HepG2 (cell line): Measurements from ENCODE around the gene ETHE1. TPM values are rescaled to one million over a fixed set of nuclear protein-coding genes. Genes with fewer than 3 reads are reported as not detected.
A peak's percentile ranks its signal among the peaks of the same experiment; 100 is the strongest.

Experiments
- EEA1 ChIP-seq: sonication (generic); formaldehyde crosslinking; IDR thresholded peaks from 2 replicates; pipeline ENCODE4 v1.5.1; 2020; ENCODE audit warnings: mild to moderate bottlenecking, missing genetic modification reagents, borderline replicate concordance
- ELF4 ChIP-seq: sonication (generic); formaldehyde crosslinking; IDR thresholded peaks from 2 replicates; pipeline ENCODE4 v1.5.0; 2020; ENCODE audit warnings: missing genetic modification reagents, mild to moderate bottlenecking, moderate library complexity, borderline replicate concordance
- HMG20B ChIP-seq: conservative IDR thresholded peaks from 2 replicates; pipeline ENCODE4 v1.6.1; 2016; ENCODE audit warnings: missing genetic modification reagents, missing compliant biosample characterization
- HNF4G ChIP-seq, 2 experiments: sonication (generic) in 1 of 2; formaldehyde crosslinking in 1 of 2; IDR thresholded peaks; 2 replicates each; pipeline versions ENCODE4 v1.4.0 to v1.6.1; 2011 to 2020; ENCODE audit warnings: borderline replicate concordance in 2 of 2, low read depth in 2 of 2, mild to moderate bottlenecking in 2 of 2, low read length in 1 of 2, missing genetic modification reagents in 1 of 2, moderate library complexity in 1 of 2
- JUND ChIP-seq: sonication (generic); formaldehyde crosslinking; IDR thresholded peaks from 2 replicates; pipeline ENCODE4 v1.8.0; 2022; ENCODE audit warnings: mild to moderate bottlenecking, missing genetic modification reagents
- NFE2L2 ChIP-seq: fragments of 150-350 bp; IDR thresholded peaks from 2 replicates; pipeline ENCODE4 v1.6.1; 2014; ENCODE audit warnings: low read length
- RFXAP ChIP-seq: sonication (generic); formaldehyde crosslinking; IDR thresholded peaks from 2 replicates; pipeline ENCODE4 v1.4.0; 2020; ENCODE audit warnings: missing genetic modification reagents, borderline replicate concordance
- SAFB2 ChIP-seq: sonication (generic); formaldehyde crosslinking; IDR thresholded peaks from 2 replicates; pipeline ENCODE4 v1.5.1; 2020; ENCODE audit warnings: missing genetic modification reagents, low read depth, mild to moderate bottlenecking, borderline replicate concordance
- ZBTB38 ChIP-seq: sonication (generic); formaldehyde crosslinking; IDR thresholded peaks from 2 replicates; pipeline ENCODE4 v1.5.1; 2020; ENCODE audit warnings: mild to moderate bottlenecking, missing genetic modification reagents
- ZNF260 ChIP-seq: sonication (generic); formaldehyde crosslinking; IDR thresholded peaks from 2 replicates; pipeline ENCODE4 v1.4.0; 2020; ENCODE audit warnings: missing genetic modification reagents, low read depth, mild to moderate bottlenecking, borderline replicate concordance
- ZNF567 ChIP-seq: sonication (generic); formaldehyde crosslinking; IDR thresholded peaks from 2 replicates; pipeline ENCODE4 v1.8.1; 2023; ENCODE audit warnings: mild to moderate bottlenecking, missing genetic modification reagents, borderline replicate concordance
- ZNF577 ChIP-seq: sonication (generic); formaldehyde crosslinking; IDR thresholded peaks from 2 replicates; pipeline ENCODE4 v1.4.0; 2020; ENCODE audit warnings: mild to moderate bottlenecking, low read depth, missing genetic modification reagents, borderline replicate concordance
- ZNF629 ChIP-seq: sonication (generic); formaldehyde crosslinking; conservative IDR thresholded peaks from 2 replicates; pipeline ENCODE4 v1.5.0; 2020; ENCODE audit warnings: missing genetic modification reagents
- ZNF691 ChIP-seq: sonication (generic); formaldehyde crosslinking; IDR thresholded peaks from 2 replicates; pipeline ENCODE4 v1.4.0; 2020; ENCODE audit warnings: missing genetic modification reagents, low read depth, mild to moderate bottlenecking, borderline replicate concordance
- ZNF737 ChIP-seq: sonication (generic); formaldehyde crosslinking; IDR thresholded peaks from 2 replicates; pipeline ENCODE4 v1.5.0; 2020; ENCODE audit warnings: missing genetic modification reagents, mild to moderate bottlenecking, borderline replicate concordance
- ZNF784 ChIP-seq: sonication (generic); formaldehyde crosslinking; IDR thresholded peaks from 2 replicates; pipeline ENCODE4 v1.5.1; 2020; ENCODE audit warnings: missing genetic modification reagents, mild to moderate bottlenecking, borderline replicate concordance
- polyA plus RNA-seq, 8 experiments: library from polyadenylated mRNA; depleted of rRNA in 3 of 8; stranded (reverse) in 7 of 8; unstranded in 1 of 8; fragments of >200 nt; fragmentation: Illumina TruSeq in 4 of 8; extraction: Trizol in 4 of 8; gene quantifications; 2 replicates each; pipeline versions ENCODE4 v1.2.1 to v1.2.3, GENCODE V29; 2011 to 2016; ENCODE audit warnings: low read depth in 4 of 8, missing spikeins in 1 of 8, mixed read lengths in 1 of 8; ENCODE audit not compliant: insufficient read depth in 1 of 8
- total RNA-seq, 5 experiments: library from RNA; depleted of rRNA; stranded (reverse); fragments of >200 nt; fragmentation: Illumina TruSeq; extraction: Trizol; gene quantifications; 2 replicates each; pipeline ENCODE4 v1.2.3, GENCODE V29; 2016; ENCODE audit warnings: low read depth in 1 of 5
- TF ChIP-seq, protein P1 (sequence below): sonication (generic); formaldehyde crosslinking; IDR thresholded peaks from 2 replicates; pipeline ENCODE4 v1.4.0; 2020; ENCODE audit warnings: missing genetic modification reagents
- TF ChIP-seq, protein P2 (sequence below): sonication (generic); formaldehyde crosslinking; conservative IDR thresholded peaks from 2 replicates; pipeline ENCODE4 v1.8.0; 2022; ENCODE audit warnings: missing genetic modification reagents
- TF ChIP-seq, protein P3 (sequence below): sonication (generic); formaldehyde crosslinking; IDR thresholded peaks from 2 replicates; pipeline ENCODE4 v1.4.0; 2020; ENCODE audit warnings: missing genetic modification reagents

The ETHE1 gene
- total and polyA plus RNA-seq, 2 of the 13 experiments (the other 11 are each of a cell fraction or from before 2014, with no cell fraction given), result 32.5 to 58.4 TPM

DNA sequence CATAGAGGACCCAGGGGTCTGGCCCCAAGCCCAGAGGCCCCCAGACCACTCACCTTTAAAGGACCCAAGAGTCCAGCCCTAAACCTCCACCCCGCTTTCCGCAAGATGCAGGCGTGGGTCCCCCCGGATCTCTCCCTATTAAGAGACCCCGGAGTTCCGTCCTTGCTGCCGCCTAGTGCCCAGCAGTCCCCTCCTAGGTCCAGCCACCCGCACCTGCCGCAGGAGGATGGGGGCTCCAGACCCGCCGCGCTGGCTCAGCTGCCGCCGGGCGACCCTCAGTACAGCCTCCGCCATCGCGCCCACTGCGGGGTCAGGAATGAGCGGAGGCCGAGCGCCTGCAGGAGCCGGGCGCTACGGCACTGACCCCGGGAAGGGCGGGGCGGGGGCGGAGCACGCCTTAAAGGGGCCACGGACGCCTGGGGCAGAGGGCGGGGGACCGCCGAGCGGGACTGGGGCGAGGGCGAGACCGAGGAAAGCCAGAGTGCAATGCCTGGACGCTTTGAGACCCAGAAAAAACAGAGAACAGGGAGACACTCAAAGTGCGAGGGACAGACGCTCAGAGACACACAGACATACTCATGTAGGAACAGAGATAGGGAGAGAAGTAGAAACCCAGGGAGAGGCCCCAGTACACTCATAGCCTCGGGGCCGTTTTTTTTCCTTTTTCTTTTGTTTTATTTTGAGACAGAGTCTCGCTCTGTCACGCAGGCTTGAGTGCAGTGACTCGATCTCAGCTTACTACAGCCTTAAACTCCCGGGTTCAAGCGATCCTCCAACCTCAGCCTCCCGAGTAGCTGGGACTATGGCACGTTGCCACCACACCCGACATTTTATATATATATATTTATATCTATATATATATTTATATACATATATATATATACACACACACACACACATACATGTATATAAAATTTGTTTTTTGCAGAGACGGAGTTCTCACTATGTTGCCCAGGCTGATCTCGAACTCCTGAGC lies at the start of gene ETHE1 (continued):
- TF ChIP-seq HNF4G (IDR thresholded peaks at IDR 0.05; ENCODE audit: borderline replicate concordance, low read depth, low read length) (peak; percentile 29; the same call in 1 of the 2 replicates), HNF4G (CRISPR knock-in tag; IDR thresholded peaks at IDR 0.05; ENCODE audit: borderline replicate concordance, low read depth) (peak; percentile 36; the same call in 1 of the 2 replicates), ZNF784 (CRISPR knock-in tag) (no peak), ZNF737 (CRISPR knock-in tag) (no peak), EEA1 (CRISPR knock-in tag) (no peak; the same call in 1 of the 2 replicates), ELF4 (no peak), SAFB2 (CRISPR knock-in tag) (0 out of 2 replicates have a peak, but pooled peaks have one; percentile 37), ZNF629 (CRISPR knock-in tag) (no peak), HMG20B (0 out of 2 replicates have a peak, but pooled peaks have one; percentile 14), ZNF691 (CRISPR knock-in tag) (peak; percentile 62; the same call in 1 of the 2 replicates), ZNF567 (CRISPR knock-in tag) (no peak; the same call in 1 of the 2 replicates), ZBTB38 (CRISPR knock-in tag) (no peak), ZNF260 (CRISPR knock-in tag) (no peak), ZNF577 (CRISPR knock-in tag) (no peak), RFXAP (CRISPR knock-in tag) (0 out of 2 replicates have a peak, but pooled peaks have one; percentile 46), JUND (CRISPR knock-in tag) (no peak), NFE2L2 (no peak)
- TF ChIP-seq, protein P1, sequence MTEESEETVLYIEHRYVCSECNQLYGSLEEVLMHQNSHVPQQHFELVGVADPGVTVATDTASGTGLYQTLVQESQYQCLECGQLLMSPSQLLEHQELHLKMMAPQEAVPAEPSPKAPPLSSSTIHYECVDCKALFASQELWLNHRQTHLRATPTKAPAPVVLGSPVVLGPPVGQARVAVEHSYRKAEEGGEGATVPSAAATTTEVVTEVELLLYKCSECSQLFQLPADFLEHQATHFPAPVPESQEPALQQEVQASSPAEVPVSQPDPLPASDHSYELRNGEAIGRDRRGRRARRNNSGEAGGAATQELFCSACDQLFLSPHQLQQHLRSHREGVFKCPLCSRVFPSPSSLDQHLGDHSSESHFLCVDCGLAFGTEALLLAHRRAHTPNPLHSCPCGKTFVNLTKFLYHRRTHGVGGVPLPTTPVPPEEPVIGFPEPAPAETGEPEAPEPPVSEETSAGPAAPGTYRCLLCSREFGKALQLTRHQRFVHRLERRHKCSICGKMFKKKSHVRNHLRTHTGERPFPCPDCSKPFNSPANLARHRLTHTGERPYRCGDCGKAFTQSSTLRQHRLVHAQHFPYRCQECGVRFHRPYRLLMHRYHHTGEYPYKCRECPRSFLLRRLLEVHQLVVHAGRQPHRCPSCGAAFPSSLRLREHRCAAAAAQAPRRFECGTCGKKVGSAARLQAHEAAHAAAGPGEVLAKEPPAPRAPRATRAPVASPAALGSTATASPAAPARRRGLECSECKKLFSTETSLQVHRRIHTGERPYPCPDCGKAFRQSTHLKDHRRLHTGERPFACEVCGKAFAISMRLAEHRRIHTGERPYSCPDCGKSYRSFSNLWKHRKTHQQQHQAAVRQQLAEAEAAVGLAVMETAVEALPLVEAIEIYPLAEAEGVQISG (CRISPR knock-in tag), result peak; percentile 29; the same call in 1 of the 2 replicates
- TF ChIP-seq, protein P2, sequence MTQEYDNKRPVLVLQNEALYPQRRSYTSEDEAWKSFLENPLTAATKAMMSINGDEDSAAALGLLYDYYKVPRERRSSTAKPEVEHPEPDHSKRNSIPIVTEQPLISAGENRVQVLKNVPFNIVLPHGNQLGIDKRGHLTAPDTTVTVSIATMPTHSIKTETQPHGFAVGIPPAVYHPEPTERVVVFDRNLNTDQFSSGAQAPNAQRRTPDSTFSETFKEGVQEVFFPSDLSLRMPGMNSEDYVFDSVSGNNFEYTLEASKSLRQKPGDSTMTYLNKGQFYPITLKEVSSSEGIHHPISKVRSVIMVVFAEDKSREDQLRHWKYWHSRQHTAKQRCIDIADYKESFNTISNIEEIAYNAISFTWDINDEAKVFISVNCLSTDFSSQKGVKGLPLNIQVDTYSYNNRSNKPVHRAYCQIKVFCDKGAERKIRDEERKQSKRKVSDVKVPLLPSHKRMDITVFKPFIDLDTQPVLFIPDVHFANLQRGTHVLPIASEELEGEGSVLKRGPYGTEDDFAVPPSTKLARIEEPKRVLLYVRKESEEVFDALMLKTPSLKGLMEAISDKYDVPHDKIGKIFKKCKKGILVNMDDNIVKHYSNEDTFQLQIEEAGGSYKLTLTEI (CRISPR knock-in tag), result no peak
- TF ChIP-seq, protein P3, sequence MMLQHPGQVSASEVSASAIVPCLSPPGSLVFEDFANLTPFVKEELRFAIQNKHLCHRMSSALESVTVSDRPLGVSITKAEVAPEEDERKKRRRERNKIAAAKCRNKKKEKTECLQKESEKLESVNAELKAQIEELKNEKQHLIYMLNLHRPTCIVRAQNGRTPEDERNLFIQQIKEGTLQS (CRISPR knock-in tag), result 0 out of 2 replicates have a peak, but pooled peaks have one; percentile 28
